B cell (primary cell): ENCODE data around the gene ASTN1. TPM values are rescaled to one million over a fixed set of nuclear protein-coding genes. Genes with fewer than 3 reads are reported as not detected.

Experiments
- ATAC-seq: fragments of 200-7000 bp; cut with Tn5 transposase; one replicate; pipeline ENCODE4 v1.10.0; 2021; ENCODE audit warnings: low read depth, mild to moderate bottlenecking, moderate number of reproducible peaks, moderate library complexity
- CTCF ChIA-PET: fragments of 350-600 bp; sonication (Branson Sonifier 250); formaldehyde crosslinking; loops from one replicate; lab custom pipeline; 2021; ENCODE audit warnings: antibody characterized with exemption, inconsistent platforms; lab: Charles Lee
- POLR2A ChIA-PET: fragments of 350-600 bp; sonication (Branson Sonifier 250); formaldehyde crosslinking; loops from one replicate; lab custom pipeline; 2021; ENCODE audit warnings: antibody characterized with exemption; lab: Charles Lee
- DNase-seq: peaks from one replicate; pipeline ENCODE4 v3.0.0; 2013
- H2AFZ ChIP-seq: 2 replicates; pipeline ENCODE4 v1.6.1; 2012; ENCODE audit warnings: mild to moderate bottlenecking, low read depth, low read length; ENCODE audit not compliant: insufficient read depth, poor library complexity, severe bottlenecking
- H3K27ac ChIP-seq, 2 donors: 1 replicate in 1 of 2; 2 replicates in 1 of 2; pipeline ENCODE4 v1.5.1; 2012 to 2013; ENCODE audit warnings: low read length in 2 of 2, mild to moderate bottlenecking in 2 of 2, moderate library complexity in 1 of 2
- H3K27me3 ChIP-seq, 4 experiments: fragments of 200-600 bp in 1 of 4; sonication (generic) in 1 of 4; replicated peaks in 1 of 4; 1 replicate in 2 of 4; 2 replicates in 2 of 4; pipeline versions ENCODE4 v1.6.1 to v1.7.0; 2013 to 2016; ENCODE audit warnings: low read length in 3 of 4, mild to moderate bottlenecking in 2 of 4, mixed read lengths in 1 of 4, moderate library complexity in 1 of 4; ENCODE audit not compliant: insufficient read depth in 4 of 4, control insufficient read depth in 3 of 4; ENCODE audit errors: control extremely low read depth in 1 of 4
- H3K36me3 ChIP-seq, 2 experiments: replicated peaks in 1 of 2; 1 replicate in 1 of 2; 2 replicates in 1 of 2; pipeline versions ENCODE4 v1.6.1 to v1.7.1; 2013; ENCODE audit warnings: low read length in 1 of 2; ENCODE audit not compliant: insufficient read depth in 2 of 2, control insufficient read depth in 1 of 2; ENCODE audit errors: control extremely low read depth in 1 of 2, extremely low read depth in 1 of 2
- H3K4me1 ChIP-seq, 2 donors: fragments of 200-600 bp in 1 of 2; sonication (generic) in 1 of 2; 1 replicate in 1 of 2; 2 replicates in 1 of 2; pipeline versions ENCODE4 v1.5.1 to v1.6.1; 2013 to 2017; ENCODE audit warnings: low read length in 2 of 2; ENCODE audit not compliant: control insufficient read depth in 2 of 2, insufficient read depth in 2 of 2
- H3K4me2 ChIP-seq: replicated peaks from 2 replicates; pipeline ENCODE3; 2012; ENCODE audit warnings: mild to moderate bottlenecking, low read depth, low read length; ENCODE audit not compliant: poor library complexity, severe bottlenecking
- H3K4me3 ChIP-seq, 5 experiments: fragments of 200-600 bp in 1 of 5; sonication (generic) in 1 of 5; 1 replicate in 3 of 5; 2 replicates in 2 of 5; pipeline versions ENCODE4 v1.5.1 to v1.7.0; 2011 to 2016; ENCODE audit warnings: low read length in 4 of 5, mild to moderate bottlenecking in 4 of 5, low read depth in 2 of 5, control low read depth in 1 of 5, moderate library complexity in 1 of 5; ENCODE audit not compliant: insufficient read depth in 1 of 5; ENCODE audit errors: control extremely low read depth in 1 of 5, extremely low read depth in 1 of 5
- H3K79me2 ChIP-seq: fragments of 200-600 bp; sonication (generic); one replicate; pipeline ENCODE4 v1.6.0; 2016; ENCODE audit warnings: low read length; ENCODE audit not compliant: control insufficient read depth, insufficient read depth
- H3K9ac ChIP-seq: fragments of 200-600 bp; sonication (generic); 2 replicates; pipeline ENCODE4 v1.6.1; 2017; ENCODE audit warnings: mild to moderate bottlenecking, low read length, moderate library complexity
- H3K9me3 ChIP-seq, 3 donors: one replicate each; pipeline versions ENCODE4 v1.6.1 to v1.7.1; 2013; ENCODE audit warnings: low read length in 2 of 3; ENCODE audit not compliant: control insufficient read depth in 2 of 3, insufficient read depth in 1 of 3; ENCODE audit errors: control extremely low read depth in 1 of 3
- H4K20me1 ChIP-seq: 2 replicates; pipeline ENCODE4 v1.6.0; 2012; ENCODE audit warnings: mild to moderate bottlenecking, low read length; ENCODE audit not compliant: insufficient read depth, control insufficient read depth, poor library complexity, severe bottlenecking
- H3K27ac Mint-ChIP-seq: one replicate; pipeline ENCODE4 v1.8.0; 2021; ENCODE audit warnings: mixed read lengths
- H3K27me3 Mint-ChIP-seq: one replicate; pipeline ENCODE4 v1.8.0; 2021; ENCODE audit warnings: mixed read lengths
- H3K4me1 Mint-ChIP-seq: one replicate; pipeline ENCODE4 v1.8.0; 2021; ENCODE audit warnings: mixed read lengths
- H3K4me3 Mint-ChIP-seq: one replicate; pipeline ENCODE4 v1.8.0; 2021; ENCODE audit warnings: mixed read lengths
- H3K9me3 Mint-ChIP-seq: one replicate; pipeline ENCODE4 v1.8.0; 2022; ENCODE audit warnings: mixed read lengths; ENCODE audit not compliant: insufficient read depth
- EZH2 ChIP-seq: IDR thresholded peaks from 2 replicates; pipeline ENCODE4 v1.6.1; 2012; ENCODE audit warnings: borderline replicate concordance, low read depth, mild to moderate bottlenecking, moderate library complexity, low read length; ENCODE audit not compliant: insufficient read depth, poor library complexity, severe bottlenecking
- WGBS: methylation state at CpG from one replicate; pipeline ENCODE4 v1.1.5; 2013; ENCODE audit warnings: missing lambda C conversion rate; ENCODE audit not compliant: insufficient coverage; 5-methylcytosine and 5-hydroxymethylcytosine counted together
- intact Hi-C: fragments of 100-400 bp; cut with micrococcal nuclease; formaldehyde crosslinking; loops from one replicate; pipeline ENCODE4 v1.10.0; 2022
- polyA plus RNA-seq: library from polyadenylated mRNA; depleted of rRNA; stranded (reverse); fragments of >200 nt; gene quantifications from 2 replicates; pipeline ENCODE4 v1.2.3, GENCODE V29; 2012
- total RNA-seq, 2 donors: library from RNA; stranded (reverse); fragments of 120-200 nt in 1 of 2; gene quantifications; 1 replicate in 1 of 2; 2 replicates in 1 of 2; pipeline versions ENCODE4 v1.2.3 to v1.2.4, GENCODE V29; 2013 to 2022
- TF ChIP-seq, protein P1 (sequence below): fragments of 200-600 bp; IDR thresholded peaks from one replicate; pipeline ENCODE4 v1.8.0; 2022; ENCODE audit warnings: antibody characterized with exemption, mild to moderate bottlenecking

Gene ASTN1
- total and polyA plus RNA-seq, 2 donors (not counting 1 experiment from before 2014, with no cell fraction given), result not detected

DNA sequence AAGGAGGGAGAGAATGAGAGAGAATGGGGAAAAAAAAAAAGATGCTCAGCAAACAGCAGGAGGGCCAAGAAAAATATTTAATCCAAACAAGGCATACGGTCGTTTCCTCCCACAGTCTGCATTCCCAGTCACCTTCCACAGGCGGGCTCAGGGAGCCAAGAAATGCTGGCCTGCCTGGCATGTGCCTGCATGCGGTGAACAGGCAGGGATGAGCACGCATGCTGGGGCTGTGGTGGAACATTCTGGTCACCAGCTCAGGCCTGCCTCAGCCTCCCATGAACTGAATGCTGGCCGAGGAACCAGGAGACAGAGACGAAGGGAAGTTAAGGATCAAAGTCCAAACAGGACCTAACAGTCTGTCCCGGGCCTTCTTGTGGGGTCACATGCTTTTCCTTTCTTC lies 335.3 kb downstream of the ASTN1 start:
- Histone ChIP-seq H3K4me1 (no peaks in the 10 kb centered on the region), H2AFZ (no peak overlapping the region), H3K79me2 (no peaks in the 10 kb centered on the region), H4K20me1 (no peaks in the 10 kb centered on the region), H3K9ac (no peak overlapping the region), H3K9me3 (no peaks in the 10 kb centered on the region), H3K27me3 (no peaks in the 10 kb centered on the region), H3K4me2 (no peak overlapping the region), H3K27ac (no peak overlapping the region), H3K36me3 (no peaks in the 10 kb centered on the region), H3K4me3 (no peak overlapping the region)
- ATAC-seq (no peak), DNase-seq (no peak)
- Mint-ChIP-seq H3K27ac (no peak overlapping the region), H3K27me3 (peaks cover 8% of the 10 kb centered on the region), H3K4me3 (no peak overlapping the region), H3K4me1 (no peaks in the 10 kb centered on the region), H3K9me3 (no peaks in the 10 kb centered on the region)
- intact Hi-C loops, result no loop called here
- TF ChIP-seq, protein P1, sequence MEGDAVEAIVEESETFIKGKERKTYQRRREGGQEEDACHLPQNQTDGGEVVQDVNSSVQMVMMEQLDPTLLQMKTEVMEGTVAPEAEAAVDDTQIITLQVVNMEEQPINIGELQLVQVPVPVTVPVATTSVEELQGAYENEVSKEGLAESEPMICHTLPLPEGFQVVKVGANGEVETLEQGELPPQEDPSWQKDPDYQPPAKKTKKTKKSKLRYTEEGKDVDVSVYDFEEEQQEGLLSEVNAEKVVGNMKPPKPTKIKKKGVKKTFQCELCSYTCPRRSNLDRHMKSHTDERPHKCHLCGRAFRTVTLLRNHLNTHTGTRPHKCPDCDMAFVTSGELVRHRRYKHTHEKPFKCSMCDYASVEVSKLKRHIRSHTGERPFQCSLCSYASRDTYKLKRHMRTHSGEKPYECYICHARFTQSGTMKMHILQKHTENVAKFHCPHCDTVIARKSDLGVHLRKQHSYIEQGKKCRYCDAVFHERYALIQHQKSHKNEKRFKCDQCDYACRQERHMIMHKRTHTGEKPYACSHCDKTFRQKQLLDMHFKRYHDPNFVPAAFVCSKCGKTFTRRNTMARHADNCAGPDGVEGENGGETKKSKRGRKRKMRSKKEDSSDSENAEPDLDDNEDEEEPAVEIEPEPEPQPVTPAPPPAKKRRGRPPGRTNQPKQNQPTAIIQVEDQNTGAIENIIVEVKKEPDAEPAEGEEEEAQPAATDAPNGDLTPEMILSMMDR, result no peak
- no peak for TF ChIP-seq EZH2
- POLR2A ChIA-PET, result no interaction called here
- CTCF ChIA-PET, result no interaction called here
- 82% methylated on average over 8 of the region's 8 CpGs for WGBS

DNA sequence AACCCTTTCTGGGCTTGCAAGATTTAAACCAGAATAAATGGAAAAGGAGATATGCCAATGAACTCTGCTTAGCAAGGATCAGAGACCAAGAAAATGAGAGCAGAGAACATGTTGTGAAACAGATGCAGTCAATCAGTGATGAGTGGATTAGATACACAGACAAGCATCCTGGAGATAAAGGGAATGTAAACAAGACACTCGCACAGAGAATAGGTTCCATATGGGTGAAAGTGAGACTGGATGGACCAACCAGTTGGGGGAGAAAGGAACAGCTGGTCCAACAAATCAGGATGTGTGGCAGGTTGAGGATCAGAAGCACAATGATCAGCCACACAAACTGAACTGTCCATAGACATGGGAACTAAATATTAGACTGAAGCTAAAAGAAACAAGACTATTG lies 338.2 kb downstream of the ASTN1 start:
- CTCF ChIA-PET, result no interaction called here
- Histone ChIP-seq H3K36me3 (no peaks in the 10 kb centered on the region), H2AFZ (no peak overlapping the region), H3K27ac (no peak overlapping the region), H3K9me3 (no peaks in the 10 kb centered on the region), H3K4me1 (no peaks in the 10 kb centered on the region), H3K4me2 (no peak overlapping the region), H4K20me1 (no peaks in the 10 kb centered on the region), H3K27me3 (no peaks in the 10 kb centered on the region), H3K79me2 (no peaks in the 10 kb centered on the region), H3K4me3 (no peak overlapping the region), H3K9ac (no peak overlapping the region)
- Mint-ChIP-seq H3K4me1 (no peaks in the 10 kb centered on the region), H3K4me3 (no peak overlapping the region), H3K27me3 (peaks cover 8% of the 10 kb centered on the region), H3K9me3 (no peaks in the 10 kb centered on the region), H3K27ac (no peak overlapping the region)
- intact Hi-C loops, result no loop called here
- DNase-seq, result no peak
- POLR2A ChIA-PET, result no interaction called here
- 50% methylated on average over 1 of the region's 1 CpG for WGBS
- no peak for ATAC-seq
- TF ChIP-seq, protein P1, result no peak
- no peak for TF ChIP-seq EZH2
